ENCODE results near the gene NGF. TPM values are rescaled to one million over a fixed set of nuclear protein-coding genes. Genes with fewer than 3 reads are reported as not detected.
"Not testable (repeated sequence)": the region's sequence is repeated elsewhere in the genome, so short reads cannot be mapped to it uniquely, and the experiment has no call there.

The NGF gene
- total RNA-seq: 2.1 TPM

- intact Hi-C loops (cut with DNase I): loop anchor here (2.0 to 10.0 kb wide), 6 partner anchors 23 to 1037 kb away; partner anchors contain the start of gene ATP1A1
- Histone ChIP-seq H3K4me3 (peak within 1 kb of the TSS; percentile 56 to 69), H3K4me1 (peaks cover 9 to 33% of the 10 kb centered on the region in 2 donors), H3K36me3 (no peaks in the 10 kb centered on the region), H3K27me3 (no peaks in the 10 kb centered on the region), H3K9me3 (no peaks in the 10 kb centered on the region), H3K27ac (peak within 1 kb of the TSS; percentile 87 to 89)
- TF ChIP-seq, protein P1, sequence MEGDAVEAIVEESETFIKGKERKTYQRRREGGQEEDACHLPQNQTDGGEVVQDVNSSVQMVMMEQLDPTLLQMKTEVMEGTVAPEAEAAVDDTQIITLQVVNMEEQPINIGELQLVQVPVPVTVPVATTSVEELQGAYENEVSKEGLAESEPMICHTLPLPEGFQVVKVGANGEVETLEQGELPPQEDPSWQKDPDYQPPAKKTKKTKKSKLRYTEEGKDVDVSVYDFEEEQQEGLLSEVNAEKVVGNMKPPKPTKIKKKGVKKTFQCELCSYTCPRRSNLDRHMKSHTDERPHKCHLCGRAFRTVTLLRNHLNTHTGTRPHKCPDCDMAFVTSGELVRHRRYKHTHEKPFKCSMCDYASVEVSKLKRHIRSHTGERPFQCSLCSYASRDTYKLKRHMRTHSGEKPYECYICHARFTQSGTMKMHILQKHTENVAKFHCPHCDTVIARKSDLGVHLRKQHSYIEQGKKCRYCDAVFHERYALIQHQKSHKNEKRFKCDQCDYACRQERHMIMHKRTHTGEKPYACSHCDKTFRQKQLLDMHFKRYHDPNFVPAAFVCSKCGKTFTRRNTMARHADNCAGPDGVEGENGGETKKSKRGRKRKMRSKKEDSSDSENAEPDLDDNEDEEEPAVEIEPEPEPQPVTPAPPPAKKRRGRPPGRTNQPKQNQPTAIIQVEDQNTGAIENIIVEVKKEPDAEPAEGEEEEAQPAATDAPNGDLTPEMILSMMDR (IDR thresholded peaks at IDR 0.05): no peak
- DNase-seq (ENCODE audit: low spot score in 2 of 2): peak; percentile 29 to 89
These were observed at the start of gene NGF for GRCh38 chr1:115337633-115338456. Gene NGF (minus strand): TSS chr1:115338249. CDS start chr1:115286795, 51,454 bp downstream.

GRCh38 chr1:115383455-115383854 lies 45.4 kb upstream of the NGF start:
- H3K4me1 ChIP-seq; H3K27me3 ChIP-seq; DNase-seq (ENCODE audit: low spot score in 2 of 2); H3K4me3 ChIP-seq; H3K36me3 ChIP-seq; H3K27ac ChIP-seq; intact Hi-C loops (cut with DNase I); H3K9me3 ChIP-seq: not testable (repeated sequence)

DNA sequence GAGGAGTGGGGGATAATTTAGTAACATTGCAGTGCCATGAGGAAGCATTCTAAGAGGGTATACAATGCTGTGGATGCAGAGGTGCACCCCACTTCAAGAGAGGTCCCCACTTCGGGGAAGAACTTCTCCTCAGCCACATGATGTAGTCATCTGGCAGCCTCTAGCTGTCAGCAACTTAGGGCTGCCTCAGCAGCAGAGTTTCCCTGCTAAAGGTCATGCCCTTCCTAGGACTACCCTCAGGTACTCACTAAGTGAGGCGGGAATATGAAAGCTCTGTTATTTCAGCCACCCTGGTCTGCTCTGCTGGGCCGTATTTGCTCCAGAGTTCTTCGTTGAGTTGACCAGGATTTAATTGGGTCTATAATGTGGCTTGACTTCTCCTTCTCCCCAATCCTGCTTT lies 41.9 kb upstream of the NGF start:
- intact Hi-C loops (cut with DNase I): no loop called here
- Histone ChIP-seq H3K36me3 (no peaks in the 10 kb centered on the region), H3K4me1 (peaks cover 0 to 4% of the 10 kb centered on the region in 2 donors), H3K4me3 (no peak overlapping the region), H3K9me3 (no peaks in the 10 kb centered on the region), H3K27me3 (no peaks in the 10 kb centered on the region), H3K27ac (no peak overlapping the region)
- DNase-seq (ENCODE audit: low spot score in 2 of 2): no peak
- TF ChIP-seq, protein P1 (IDR thresholded peaks at IDR 0.05): no peak

GRCh38 chr1:115377411-115377810 lies 39.4 kb upstream of the NGF start:
- Histone ChIP-seq H3K9me3 (no peaks in the 10 kb centered on the region), H3K27ac (no peak overlapping the region), H3K27me3 (no peaks in the 10 kb centered on the region), H3K4me1 (peaks cover 0 to 4% of the 10 kb centered on the region in 2 donors), H3K4me3 (no peak overlapping the region), H3K36me3 (no peaks in the 10 kb centered on the region)
- intact Hi-C loops (cut with DNase I): no loop called here
- TF ChIP-seq, protein P1 (IDR thresholded peaks at IDR 0.05): no peak
- no peak for DNase-seq (ENCODE audit: low spot score in 2 of 2)

GRCh38 chr1:115374598-115374997 lies 36.5 kb upstream of the NGF start:
- Histone ChIP-seq H3K27me3 (no peaks in the 10 kb centered on the region), H3K36me3 (no peaks in the 10 kb centered on the region), H3K4me1 (peaks cover 0 to 4% of the 10 kb centered on the region in 2 donors), H3K9me3 (no peaks in the 10 kb centered on the region), H3K27ac (no peak overlapping the region), H3K4me3 (no peak overlapping the region)
- TF ChIP-seq, protein P1 (IDR thresholded peaks at IDR 0.05): no peak
- intact Hi-C loops (cut with DNase I): no loop called here
- DNase-seq (ENCODE audit: low spot score in 2 of 2): no peak

GRCh38 chr1:115373305-115373704 lies 35.3 kb upstream of the NGF start:
- H3K9me3 ChIP-seq: no peaks in the 10 kb centered on the region
- no peaks in the 10 kb centered on the region for H3K27me3 ChIP-seq
- intact Hi-C loops (cut with DNase I): no loop called here
- H3K4me3 ChIP-seq: no peak overlapping the region
- TF ChIP-seq, protein P1 (IDR thresholded peaks at IDR 0.05): no peak
- no peaks in the 10 kb centered on the region for H3K36me3 ChIP-seq
- DNase-seq (ENCODE audit: low spot score in 2 of 2): no peak
- H3K27ac ChIP-seq: no peak overlapping the region
- H3K4me1 ChIP-seq: peaks cover 0 to 4% of the 10 kb centered on the region in 2 donors

Data from ascending aorta (tissue), 2 donors.